Anterior cingulate cortex (tissue), 58 donors: ENCODE data around the gene LCN10.

Source experiments
- DNase-seq, 58 donors: peaks; one replicate each; lab custom pipeline; 2025; lab: John Stamatoyannopoulos, UW

The LCN10 gene

DNA sequence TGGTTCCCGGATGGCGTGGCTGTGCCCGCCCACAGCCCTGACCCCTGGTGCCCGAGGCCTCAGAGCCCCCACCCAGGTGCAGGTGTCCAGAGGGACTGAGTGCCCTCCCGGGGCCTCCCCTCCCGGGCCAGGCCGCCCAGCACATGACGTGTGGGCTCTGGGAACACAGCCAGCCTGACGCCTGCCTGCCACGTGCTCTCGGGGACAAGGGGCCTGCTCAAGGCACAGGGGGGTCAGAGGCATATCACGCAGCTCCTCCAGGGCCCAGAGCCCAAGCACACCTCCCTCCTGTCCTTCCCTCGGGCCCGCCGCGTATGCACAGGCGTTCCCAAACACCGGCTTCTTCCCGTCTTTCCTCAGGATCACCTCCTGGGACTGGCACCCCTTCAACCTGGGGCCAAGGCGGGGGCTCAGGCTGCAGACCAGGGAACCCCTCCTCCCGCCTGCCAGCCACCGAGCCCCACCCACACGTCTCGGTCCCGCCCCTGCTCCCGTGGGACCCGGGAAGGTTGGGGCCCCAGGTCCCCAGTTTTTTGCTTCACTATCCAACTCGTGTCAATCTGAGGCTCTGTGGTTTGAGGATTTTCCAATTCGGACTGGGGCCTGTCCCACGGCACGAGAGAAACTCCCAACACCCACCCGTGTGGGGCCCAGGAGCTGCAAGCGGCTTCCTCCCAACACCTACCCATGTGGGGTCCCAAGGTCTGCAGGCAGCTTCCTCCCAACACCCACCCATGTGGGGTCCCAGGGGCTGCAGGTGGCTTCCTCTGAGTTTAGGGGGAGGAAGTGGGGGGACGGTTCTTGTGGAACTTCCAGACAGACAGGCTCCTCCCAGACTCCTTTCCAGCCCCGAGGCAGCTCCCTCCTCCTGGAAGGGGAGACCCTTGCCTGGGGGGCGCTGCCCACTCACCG lies 1.5 kb downstream of the LCN10 start:
- DNase-seq, result peak in 13 of 58 donors; percentile 12 to 52 (median 33)

DNA sequence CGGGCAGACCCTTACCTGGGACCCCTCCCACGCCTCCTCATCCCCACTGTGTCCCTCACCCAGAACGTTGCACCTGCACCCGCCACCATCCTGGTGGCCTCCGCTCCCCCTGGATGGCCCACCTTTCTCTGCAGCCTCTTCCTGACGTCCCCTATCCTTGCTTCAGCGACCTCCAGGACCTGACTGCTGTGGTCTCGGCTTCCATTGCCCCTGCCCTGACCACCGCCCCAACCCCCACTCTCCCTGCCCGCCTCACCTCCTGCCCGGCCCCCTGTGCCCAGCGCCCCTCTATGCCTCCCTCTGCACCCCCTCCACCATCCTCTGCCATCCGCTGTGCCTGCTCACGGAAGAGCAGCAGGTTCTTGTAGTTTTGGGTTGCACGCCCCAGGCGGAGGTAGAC lies 2.2 kb downstream of the LCN10 start:
- DNase-seq, result no peak

DNA sequence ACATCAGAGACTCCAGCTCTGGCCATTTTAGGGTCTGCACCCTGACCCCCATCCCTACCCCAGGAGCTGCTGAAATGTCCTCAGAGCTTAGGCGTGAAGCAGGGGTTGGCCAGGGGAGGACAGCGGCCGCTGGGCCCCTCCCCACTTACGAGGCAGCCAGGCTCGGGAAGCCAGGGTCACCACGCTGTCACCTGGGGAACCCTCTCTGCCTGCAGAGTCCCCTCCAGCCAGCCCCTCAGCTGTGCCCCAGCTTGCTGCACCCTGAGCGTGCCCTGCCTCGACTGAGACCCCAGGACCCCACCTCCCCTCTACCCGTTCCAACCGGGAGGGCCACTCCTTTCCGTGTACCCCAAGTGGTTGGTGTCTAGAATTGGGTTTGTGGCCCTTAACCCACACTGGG lies 2.7 kb downstream of the LCN10 start:
- no peak for DNase-seq

DNA sequence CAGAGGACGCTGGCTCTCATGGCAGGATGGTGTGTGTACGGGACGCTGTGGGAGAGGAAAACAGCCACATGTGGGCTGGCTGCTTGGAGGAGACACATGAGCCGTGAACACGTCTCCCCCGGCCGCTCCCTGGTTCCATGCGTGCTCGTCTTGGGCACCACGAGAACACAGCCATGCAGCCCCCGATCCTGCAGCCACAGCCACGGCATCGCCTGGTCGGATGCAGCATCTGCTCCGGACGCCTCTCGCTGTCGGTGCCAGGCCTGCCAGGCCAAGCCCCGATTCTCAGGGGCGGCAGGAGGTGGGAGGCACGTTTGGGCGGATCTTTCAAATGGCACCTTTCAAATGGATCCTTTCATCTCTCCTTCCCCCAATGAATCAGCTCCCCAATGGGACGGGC lies 3.2 kb downstream of the LCN10 start:
- no peak for DNase-seq

DNA sequence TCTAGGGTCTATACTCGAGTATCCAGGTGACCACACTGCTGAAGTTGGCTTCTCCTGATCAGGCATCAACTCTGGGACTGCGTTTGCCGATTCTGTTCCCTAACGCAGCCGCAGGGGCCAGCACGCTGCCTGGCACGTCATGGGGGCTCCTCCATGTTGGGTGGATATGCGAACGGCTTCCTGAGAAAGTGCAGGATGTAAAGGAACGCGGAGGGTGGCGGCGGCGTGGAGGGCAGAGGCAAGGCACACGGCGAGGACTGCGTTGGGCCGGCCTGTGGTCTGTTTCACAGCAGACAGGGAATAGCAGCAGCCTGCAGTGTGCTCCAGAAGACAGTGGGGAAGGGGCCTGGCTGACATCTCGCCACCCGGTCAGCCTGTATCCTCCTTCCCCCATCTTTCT lies 3.8 kb downstream of the LCN10 start:
- DNase-seq, result no peak

DNA sequence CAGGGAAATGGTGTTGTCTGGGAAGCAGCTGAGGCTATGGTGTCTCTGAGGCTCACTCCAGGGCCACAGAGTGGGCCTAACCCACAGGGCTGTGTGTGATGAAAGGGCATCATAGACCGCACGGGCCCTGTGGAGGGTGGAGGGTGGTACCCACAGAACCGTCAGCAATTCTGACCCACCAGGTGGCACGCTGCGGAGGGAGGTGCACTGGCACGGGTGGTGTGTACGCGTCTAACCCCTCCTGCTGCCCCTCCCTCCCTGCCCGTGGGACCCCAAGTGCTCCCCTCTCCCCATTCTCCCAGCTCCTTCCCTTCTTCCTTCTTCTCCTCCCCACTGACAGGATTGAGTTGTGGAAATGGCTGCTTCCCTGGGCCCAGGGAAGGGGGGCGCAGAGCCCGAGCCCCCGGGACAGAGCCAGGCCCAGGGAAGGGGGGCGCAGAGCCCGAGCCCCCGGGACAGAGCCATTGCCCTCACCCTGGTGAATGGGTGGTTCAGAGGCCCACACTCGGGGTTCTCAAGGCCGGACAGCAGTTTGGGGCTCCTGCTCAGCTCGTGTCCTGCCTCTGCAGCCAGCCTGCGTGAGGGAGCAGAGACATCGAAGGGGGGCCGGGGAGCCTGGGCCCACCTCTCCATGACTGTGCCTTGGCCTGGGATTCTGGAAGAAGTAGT lies 6.8 kb downstream of the LCN10 start:
- DNase-seq, result no peak

DNA sequence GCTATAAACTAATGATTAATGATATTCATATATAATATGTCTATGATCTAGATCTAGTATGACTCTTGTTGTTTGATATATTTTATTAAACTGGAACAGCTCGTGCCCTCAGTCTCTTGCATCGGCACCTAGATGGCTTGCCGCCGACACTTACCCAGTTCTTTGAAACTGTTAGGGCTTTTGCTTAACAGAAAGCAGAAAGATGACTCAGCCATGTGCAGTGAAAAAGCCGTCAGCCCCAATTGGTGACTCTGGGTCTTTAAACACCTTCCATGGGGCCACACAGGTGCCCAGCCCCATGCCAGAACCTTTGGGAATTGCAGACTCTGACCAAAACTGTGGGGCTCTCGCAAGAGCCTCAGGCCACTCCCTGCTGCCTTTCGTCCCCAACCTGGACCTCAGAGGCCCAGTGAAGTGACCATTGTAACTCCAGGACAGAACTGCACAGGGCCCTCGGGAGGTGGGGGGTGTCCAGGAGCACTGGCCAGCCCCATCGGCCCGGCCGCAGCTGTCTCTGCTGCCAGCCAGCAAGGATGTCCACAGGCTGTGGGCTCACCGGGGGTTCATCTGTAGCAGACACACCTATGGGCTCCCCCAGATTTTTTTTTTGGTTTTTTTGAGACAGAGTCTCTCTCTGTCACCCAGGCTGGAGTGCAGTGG lies 7.8 kb downstream of the LCN10 start:
- no peak for DNase-seq

DNA sequence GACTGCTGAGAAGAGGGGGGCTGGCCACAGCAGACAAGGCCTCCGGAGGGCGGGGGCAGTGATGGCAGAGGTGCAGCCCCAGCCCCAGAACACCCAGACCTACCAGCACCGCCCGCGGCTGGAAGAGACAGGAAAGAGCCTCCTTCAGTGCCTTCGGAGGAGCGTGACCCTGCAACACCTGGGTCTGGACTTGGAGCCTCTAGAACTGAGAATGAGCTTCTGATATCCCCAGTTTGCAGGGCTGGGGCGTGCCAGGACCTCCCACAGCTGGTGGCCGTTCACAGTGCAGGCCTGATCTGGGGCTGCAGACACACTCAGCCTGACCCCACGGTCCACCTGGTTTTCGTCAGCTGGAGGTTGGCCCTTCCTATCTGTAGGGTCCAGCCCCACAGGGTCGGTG lies 9.1 kb downstream of the LCN10 start:
- no peak for DNase-seq

DNA sequence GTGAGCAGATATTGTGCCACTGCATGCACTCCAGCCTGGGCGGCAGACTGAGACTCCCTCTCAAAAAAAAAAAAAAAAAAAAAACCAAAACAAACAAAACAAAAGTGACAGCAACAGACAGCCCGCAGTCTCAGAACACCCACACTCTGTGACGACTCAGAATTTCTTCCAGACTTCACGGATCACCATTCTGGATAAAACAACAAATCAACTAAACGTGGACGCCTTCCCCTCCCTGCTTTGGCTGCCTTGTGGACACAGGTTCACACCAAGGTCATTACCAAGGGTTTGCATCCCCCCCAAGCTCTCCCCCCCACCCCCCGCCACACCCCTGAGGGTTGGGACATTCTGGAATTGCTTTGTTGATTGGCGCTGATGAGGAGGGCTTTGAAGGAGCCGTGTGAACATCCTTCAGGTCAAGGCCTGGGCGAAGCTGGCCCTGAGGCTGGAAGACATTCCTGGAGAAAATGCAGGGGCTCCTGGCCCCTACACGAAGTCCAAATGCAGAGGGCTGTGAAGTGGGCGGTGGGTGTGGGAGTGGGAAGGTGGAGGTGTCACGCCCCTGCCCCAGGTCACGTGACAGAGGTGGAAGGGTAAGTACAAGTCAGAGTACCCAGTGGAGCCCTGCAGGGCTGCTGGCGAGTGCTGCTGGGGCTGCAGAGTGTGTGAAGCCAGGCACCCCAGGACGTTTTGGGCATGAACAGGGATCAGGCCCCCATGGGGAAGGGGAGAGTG lies 10.1 kb downstream of the LCN10 start:
- no peak for DNase-seq

DNA sequence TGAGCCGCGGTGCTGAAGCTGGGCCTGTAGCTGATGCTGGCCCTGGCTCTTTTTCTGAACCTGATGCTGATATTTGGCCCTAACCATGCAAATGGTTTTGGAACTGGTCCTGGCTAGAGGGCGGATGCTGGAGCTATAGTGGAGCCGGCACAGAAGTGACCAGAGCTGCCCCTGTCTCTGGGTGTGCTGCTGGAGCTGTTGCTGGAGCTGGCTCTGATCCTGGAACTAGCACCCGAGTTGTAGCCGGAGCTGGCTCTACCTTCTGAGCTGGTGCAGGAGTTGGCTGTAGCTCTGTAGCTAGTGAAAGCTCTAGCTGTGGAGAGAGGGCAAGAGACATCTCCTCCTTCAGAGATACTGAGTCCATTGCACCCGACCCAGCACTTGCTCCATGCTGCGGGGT lies 12.8 kb downstream of the LCN10 start:
- DNase-seq, result no peak

DNA sequence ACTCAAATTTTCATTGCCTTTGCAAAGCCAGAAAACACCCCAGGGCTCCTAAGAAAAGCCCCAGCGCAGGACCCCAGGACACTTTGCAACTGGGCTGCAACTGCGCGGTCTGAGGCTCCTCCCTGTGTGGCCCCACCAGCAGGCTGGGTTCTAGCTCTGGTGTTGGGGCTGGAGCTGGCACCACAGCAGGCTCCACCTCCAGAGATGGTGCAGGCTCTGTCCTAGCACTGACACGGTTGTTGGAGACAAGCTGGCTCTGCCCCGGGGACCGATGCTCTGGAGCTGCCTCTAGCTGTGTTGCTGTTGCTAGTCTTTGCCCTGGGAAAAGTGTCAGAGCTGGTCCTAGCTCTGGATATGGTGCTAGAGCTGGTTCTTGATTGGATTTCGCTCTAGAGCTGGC lies 13.6 kb downstream of the LCN10 start:
- DNase-seq, result peak in 1 of 58 donors; percentile 42

DNA sequence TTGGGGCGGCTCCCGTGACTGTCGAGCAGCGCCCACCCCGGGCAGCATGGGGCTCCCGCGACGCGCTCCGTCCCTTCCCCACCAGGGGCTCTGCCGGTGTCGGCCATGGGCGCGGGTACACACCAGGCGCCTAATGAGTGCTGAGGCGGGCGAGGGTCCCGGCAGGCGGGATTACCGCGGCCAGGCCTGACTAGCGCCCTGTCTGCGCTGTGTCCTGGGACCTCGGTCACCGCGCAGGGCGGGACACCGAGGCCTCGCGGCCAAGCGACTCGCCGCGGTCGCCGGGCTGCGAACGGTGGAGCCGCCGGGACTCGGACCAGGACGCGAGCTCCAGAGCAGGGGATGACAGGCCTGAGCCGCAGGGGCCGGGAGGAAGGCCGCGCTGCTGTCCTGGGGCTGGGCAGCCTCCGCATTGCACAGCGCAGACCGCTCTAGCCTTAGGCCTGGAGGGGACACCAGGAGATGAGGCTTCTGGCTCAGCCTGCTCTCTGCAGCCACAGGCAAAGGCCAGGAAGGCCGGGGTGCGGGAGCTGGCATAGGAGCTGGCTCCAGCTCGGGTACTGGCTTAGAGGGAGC lies 14.1 kb downstream of the LCN10 start:
- peak in 1 of 58 donors; percentile 13 for DNase-seq

DNA sequence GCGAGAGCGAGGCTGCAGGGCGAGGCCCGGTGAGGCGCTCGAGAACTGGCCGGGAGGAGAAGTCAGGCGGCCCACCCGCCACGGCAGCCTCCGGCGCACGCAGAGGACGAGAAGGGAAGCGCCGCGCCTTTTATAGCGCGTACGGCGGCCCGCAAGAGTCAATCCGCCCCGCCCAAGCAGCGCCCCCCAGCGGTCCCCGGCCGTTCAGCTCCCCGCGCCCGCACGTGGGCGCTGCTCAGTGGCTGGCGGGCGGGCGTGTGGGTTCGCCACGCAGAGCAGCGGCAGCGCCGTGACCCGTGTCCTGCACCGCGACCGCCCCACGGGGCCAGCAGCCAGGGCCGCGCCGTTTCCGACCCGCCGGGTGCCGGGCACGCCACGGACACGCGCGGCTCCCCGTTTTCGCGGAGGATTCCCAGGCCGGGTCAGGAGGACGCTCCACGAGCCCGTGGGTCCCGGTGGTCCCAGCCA lies 14.6 kb downstream of the LCN10 start:
- peak; percentile 30 to 90 (median 79) for DNase-seq

DNA sequence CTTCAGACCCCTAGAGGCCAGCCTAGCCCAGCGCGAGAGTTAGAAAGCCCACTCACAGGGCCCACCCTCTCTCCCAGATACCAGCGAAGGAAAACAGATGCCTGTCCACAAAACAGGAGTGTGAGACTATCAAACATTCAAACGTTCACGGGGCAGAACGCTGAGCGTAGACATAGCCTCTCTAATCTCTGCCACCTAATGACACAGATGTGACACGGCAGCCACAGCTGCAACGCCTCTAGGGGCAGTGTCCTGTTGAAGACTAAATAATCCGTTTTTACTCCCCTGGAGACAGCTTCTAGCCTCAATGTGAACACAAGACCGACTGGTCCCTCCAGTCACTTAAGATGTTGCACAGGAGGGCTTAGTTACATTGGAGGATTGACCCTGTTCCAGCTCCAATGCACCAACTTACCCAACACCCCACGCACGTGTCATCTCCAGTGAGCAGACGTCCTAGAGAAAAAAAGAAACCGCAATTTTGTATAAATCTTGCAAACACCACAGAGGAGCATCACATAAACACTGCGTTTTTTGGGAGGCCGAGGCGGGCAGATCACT lies 16.0 kb downstream of the LCN10 start:
- no peak for DNase-seq

DNA sequence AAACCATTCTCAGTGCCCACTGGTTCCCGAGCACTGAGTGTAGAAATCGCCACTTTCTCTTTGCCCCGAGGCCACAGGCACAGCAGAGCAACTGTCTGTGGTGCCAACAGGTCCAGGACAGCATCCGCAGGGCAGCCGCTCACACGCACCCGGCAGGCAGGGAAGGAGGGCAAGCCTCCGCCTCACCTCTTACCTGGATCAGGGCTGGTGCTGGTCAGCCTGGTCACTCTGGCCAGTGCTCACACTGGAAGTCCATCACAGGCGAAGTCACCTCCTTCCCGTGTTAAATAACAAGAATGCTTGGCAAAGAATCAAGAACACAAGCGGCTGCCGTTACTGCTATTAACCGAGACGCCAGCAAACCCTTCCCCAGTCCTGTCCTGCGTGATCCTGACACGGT lies 16.6 kb downstream of the LCN10 start:
- no peak for DNase-seq

DNA sequence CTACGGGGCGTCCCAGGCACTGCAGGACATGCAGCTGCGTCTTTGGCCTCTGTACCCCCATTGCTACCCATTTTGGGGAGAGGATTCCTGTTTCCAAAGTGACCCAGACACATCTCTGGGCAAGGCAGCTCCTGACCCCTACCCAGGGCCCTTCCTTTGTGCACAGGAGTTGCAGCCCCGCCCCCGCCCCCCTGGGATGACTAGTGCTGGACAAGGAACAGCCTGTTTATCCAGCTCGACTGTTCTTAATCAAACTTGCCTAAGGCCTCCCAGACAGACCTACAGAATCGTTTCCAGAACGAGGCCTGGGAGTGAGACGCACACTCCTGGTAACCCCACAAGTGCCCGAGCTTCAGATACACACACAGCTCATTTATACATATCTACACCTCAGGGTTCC lies 17.1 kb downstream of the LCN10 start:
- DNase-seq, result no peak

DNA sequence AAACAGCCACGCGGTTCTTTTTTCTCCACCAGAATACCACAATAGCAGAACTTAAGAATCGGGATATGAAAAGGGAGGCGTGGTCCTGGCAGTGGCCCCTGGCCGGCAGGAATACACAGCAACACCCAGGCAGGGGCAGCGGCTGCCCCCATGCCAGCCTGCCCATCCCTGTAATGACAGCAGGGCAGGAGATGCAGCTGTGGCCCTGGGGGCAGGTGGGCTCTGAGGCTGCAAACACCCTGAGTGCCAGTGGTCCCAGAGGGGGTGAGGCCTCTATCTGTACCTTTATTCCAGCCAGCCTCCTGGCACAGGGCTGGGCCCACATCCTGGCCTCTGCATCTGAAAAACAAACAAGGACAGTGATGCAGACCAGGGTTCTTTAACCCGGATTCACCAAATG lies 18.0 kb downstream of the LCN10 start:
- no peak for DNase-seq

DNA sequence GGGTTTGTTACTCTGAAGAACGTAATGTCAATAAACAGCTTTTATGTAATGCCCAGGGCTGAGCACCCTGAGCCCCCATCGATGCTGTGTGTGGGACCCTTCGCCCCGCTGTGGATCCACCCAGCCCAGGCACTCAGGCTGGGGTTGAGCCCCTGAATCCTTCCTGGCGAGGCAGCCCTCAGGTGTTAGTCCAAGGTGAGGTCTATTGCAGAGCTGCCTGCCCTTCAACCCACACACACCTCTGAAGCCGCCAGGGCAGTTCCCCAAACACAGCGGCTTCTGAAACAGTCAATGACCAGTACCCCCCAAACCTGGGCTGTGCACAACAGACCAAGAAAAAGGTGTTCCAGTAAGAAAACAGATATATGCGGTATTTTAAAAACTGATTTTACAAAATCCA lies 18.8 kb downstream of the LCN10 start:
- DNase-seq, result no peak

DNA sequence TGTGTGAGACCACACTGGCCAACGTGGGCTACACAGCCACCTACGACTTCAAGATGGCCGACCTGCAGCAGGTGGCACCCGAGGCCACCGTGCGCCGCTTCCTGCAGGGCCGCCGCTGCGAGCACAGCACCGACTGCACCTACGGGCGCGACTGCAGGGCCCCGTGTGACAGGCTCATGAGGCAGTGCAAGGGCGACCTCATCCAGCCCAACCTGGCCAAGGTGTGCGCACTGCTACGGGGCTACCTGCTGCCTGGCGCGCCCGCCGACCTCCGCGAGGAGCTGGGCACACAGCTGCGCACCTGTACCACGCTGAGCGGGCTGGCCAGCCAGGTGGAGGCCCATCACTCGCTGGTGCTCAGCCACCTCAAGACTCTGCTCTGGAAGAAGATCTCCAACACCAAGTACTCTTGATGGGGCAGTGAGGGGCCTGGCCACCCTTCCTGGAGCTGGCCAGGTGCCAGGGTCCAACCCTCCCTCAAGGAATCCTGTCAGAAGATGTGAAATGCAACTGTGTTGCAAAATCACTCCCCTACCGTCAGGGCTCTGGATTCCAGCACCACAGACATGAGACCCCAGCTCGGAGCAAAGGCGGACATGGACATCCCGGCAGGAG lies 19.3 kb downstream of the LCN10 start:
- no peak for DNase-seq

DNA sequence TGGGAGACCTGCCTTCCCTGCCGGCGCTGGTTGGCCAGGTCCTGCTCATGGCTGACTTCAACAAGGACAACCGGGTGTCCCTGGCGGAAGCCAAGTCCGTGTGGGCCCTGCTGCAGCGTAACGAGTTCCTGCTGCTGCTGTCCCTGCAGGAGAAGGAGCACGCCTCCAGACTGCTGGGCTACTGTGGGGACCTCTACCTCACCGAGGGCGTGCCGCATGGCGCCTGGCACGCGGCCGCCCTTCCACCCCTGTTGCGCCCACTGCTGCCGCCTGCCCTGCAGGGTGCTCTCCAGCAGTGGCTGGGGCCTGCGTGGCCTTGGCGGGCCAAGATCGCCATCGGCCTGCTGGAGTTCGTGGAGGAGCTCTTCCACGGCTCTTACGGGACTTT lies 19.8 kb downstream of the LCN10 start:
- no peak for DNase-seq
